Measurements from ENCODE around the gene PRDM16.

GRCh38 chr1:3257788-3258187 lies 188.8 kb downstream of the PRDM16 start:
- TF ChIP-seq MYC (IDR thresholded peaks at IDR 0.05; ENCODE audit: low read depth, low read length): no peak
- no peak for TF ChIP-seq CTCF (IDR thresholded peaks at IDR 0.05; ENCODE audit: low read depth, low read length)
- no peak for TF ChIP-seq POLR2A (IDR thresholded peaks at IDR 0.05; ENCODE audit: extremely low read depth, insufficient read length)
